NCI-H345 treated with DMSO at 0.1 percent for 48 hours (cell line): Measurements from ENCODE around the gene NXPH4.

Source experiments
- DNase-seq: peaks from one replicate; lab custom pipeline; 2025; ENCODE audit not compliant: unreplicated experiment; lab: John Stamatoyannopoulos, UW

The NXPH4 gene

DNA sequence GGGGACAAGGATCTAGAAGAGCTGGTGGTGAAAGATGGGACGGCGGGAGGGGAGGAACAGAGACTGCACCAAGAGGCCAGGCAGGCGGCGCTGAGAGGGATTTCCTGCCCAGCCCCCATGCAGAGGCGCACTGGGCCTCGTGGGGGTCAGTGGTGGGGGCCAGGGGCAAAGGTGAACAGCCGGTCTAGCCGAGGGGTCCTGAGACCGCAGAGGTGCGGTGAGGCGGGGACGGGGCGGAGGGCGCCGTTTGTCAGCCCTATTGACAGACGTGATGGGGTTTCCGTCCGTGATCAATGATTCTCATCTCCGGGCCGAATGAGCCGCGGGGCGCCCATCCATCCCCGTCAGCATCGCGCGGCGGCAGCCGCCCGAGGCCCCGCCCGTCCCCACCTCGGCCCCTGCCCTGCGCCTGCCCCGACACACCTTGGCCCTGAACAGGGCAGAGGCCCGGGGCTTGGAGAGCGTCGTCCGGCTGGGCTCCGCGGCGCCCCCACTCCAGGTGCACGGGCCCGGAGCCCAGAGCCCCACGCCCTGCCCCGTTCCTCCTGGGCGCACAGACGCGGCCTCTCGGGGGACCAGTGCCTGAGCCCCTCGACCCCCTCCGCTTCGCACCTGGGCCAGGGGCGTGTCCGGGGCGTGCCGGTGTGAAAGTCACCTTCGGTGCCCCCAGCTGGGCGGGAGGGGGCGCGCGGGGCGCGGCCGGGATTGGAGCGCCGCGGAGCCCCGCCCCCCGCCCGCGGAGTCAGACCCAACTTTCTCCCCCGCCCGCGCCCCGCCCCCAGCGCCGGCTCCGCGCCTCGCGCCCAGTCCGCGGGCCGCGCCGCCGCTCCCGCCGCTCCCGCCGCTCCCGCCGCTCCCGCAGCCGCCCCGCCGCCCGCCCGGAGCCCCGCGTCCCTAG, at the start of gene NXPH4:
Gene NXPH4 (plus strand): TSS at position 781 of the 898 bp plus-strand sequence. CDS start 176 bp downstream, outside the sequence.
- no peak for DNase-seq

DNA sequence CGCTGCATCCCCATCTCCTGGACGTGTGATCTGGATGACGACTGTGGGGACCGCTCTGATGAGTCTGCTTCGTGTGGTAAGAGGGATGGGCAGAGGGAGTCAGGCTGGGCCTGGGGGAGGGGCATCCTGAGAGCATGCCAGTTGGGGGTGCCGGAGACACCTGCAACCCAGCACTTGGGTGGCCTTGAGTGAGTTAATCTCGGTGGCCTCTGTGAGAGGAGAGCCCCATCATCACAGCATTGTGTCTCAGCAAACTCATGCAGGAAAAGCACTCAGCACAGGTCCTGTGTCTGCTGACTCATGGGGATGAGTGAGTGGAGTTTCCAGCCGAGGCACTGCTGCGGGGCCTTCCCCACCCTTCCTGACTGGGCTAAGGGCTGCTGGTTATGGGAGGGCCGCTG, 49.6 kb upstream of the NXPH4 start:
- DNase-seq = no peak

- no peak for DNase-seq
Observed at GRCh38 chr12:57168058-57168457, 48.5 kb upstream of the NXPH4 start.

- no peak for DNase-seq
Observed at GRCh38 chr12:57169046-57169795, 47.4 kb upstream of the NXPH4 start.

- no peak for DNase-seq
Observed at GRCh38 chr12:57169969-57170368, 46.6 kb upstream of the NXPH4 start.

DNA sequence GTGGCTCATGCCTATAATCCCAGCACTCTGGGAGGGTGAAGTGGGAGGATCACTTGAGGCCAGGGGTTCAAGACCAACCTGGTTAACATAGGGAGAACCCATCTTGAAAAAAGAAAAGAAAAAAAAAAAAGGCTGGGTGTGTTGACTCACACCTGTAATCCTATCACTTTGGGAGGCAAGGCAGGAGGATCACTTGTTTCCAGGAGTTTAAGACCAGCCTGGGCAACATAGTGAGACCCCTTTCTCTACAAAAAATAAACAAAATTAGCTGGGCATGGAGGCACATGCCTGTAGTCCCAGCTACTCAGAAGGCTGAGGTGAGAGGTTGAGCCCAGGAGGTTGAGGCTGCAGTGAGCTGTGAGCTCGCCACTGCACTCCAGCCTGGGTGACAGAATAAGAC, 46.2 kb upstream of the NXPH4 start:
- DNase-seq = no peak

GRCh38 chr12:57170927-57171326, 45.7 kb upstream of the NXPH4 start:
- DNase-seq = no peak

GRCh38 chr12:57171668-57172067, 44.9 kb upstream of the NXPH4 start:
- DNase-seq = no peak

DNA sequence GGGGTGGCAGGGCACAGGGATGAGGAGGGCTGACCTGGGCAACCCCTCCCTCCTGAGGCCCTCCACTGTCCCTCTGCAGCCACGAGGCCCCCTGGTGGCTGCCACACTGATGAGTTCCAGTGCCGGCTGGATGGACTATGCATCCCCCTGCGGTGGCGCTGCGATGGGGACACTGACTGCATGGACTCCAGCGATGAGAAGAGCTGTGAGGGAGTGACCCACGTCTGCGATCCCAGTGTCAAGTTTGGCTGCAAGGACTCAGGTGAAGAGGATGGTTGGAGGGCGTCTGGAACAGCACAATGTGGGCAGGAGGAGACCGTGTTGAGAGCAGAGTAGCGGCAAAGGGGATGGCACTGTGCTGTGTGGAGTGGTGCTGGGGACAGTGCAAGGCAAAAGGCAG, 43.5 kb upstream of the NXPH4 start:
- no peak for DNase-seq

DNA sequence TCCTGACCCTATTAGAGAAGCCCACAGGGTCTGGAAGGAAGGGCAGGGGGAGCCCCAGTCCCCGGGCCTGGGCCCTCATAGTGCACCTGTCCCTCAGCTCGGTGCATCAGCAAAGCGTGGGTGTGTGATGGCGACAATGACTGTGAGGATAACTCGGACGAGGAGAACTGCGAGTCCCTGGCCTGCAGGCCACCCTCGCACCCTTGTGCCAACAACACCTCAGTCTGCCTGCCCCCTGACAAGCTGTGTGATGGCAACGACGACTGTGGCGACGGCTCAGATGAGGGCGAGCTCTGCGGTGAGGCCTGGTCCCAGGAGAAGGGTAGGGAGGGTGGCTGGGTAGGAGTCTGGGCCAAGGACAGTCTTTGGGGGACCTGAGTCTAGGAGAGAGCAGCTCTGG, 42.9 kb upstream of the NXPH4 start:
- DNase-seq = no peak

GRCh38 chr12:57175428-57176138, 41.0 kb upstream of the NXPH4 start:
- peak; percentile 92 for DNase-seq

- no peak for DNase-seq
Observed at GRCh38 chr12:57176139-57176477, 40.5 kb upstream of the NXPH4 start.

GRCh38 chr12:57176846-57177245, 39.7 kb upstream of the NXPH4 start:
- no peak for DNase-seq

DNA sequence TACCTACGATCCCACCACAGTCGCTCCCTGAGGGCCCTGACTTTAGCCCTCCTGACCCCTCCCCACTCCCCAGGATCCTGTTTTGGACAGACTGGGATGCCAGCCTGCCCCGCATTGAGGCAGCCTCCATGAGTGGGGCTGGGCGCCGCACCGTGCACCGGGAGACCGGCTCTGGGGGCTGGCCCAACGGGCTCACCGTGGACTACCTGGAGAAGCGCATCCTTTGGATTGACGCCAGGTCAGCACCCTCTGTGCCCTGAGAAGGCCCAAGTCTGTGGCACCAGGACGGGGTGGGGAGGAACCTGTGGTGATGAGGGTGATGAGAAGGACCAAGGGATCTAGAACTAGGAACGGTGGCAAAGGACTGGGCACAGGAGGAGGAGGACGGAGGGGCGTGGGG, 39.2 kb upstream of the NXPH4 start:
- DNase-seq = no peak

- DNase-seq = no peak
Observed at GRCh38 chr12:57178213-57178612, 38.4 kb upstream of the NXPH4 start.

- DNase-seq = no peak
Observed at GRCh38 chr12:57179331-57180086, 37.1 kb upstream of the NXPH4 start.

DNA sequence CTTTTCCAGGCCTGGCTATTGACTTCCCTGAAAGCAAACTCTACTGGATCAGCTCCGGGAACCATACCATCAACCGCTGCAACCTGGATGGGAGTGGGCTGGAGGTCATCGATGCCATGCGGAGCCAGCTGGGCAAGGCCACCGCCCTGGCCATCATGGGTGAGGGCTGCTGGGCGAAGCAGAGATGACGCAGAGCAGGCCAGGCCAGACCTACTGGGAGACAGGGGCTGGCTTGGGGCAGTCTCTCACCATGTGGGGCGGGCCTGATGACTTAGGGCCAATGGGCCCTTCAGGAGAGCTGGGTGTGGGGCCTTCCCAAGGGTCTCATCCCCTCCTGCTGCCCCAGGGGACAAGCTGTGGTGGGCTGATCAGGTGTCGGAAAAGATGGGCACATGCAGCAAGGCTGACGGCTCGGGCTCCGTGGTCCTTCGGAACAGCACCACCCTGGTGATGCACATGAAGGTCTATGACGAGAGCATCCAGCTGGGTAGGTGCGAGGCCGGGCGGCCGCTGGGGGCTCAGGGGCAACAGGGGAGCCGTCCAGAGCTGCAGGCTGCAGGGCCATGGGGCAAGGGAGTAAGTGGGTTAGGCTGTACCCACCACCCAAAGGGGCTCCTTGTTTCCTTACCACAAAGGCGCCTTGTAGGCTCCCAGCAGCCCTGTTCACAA, 36.1 kb upstream of the NXPH4 start:
- DNase-seq = no peak

GRCh38 chr12:57181072-57181471, 35.5 kb upstream of the NXPH4 start:
- no peak for DNase-seq

- no peak for DNase-seq
Observed at GRCh38 chr12:57181561-57182155, 34.9 kb upstream of the NXPH4 start.
